Skeletal muscle cell (primary cell): Measurements from ENCODE around the gene TMPRSS9.
"Not testable (repeated sequence)": the region's sequence is repeated elsewhere in the genome, so short reads cannot be mapped to it uniquely, and the experiment has no call there.

Experiments used
- DNase-seq: peaks from one replicate; pipeline ENCODE4 v3.0.0-alpha.2; 2010; ENCODE audit warnings: low read depth
- H3K4me3 ChIP-seq: 2 replicates; pipeline ENCODE4 v1.5.1; 2011; ENCODE audit warnings: low read depth, mild to moderate bottlenecking, control low read depth, low read length, moderate library complexity

TMPRSS9 gene

DNA sequence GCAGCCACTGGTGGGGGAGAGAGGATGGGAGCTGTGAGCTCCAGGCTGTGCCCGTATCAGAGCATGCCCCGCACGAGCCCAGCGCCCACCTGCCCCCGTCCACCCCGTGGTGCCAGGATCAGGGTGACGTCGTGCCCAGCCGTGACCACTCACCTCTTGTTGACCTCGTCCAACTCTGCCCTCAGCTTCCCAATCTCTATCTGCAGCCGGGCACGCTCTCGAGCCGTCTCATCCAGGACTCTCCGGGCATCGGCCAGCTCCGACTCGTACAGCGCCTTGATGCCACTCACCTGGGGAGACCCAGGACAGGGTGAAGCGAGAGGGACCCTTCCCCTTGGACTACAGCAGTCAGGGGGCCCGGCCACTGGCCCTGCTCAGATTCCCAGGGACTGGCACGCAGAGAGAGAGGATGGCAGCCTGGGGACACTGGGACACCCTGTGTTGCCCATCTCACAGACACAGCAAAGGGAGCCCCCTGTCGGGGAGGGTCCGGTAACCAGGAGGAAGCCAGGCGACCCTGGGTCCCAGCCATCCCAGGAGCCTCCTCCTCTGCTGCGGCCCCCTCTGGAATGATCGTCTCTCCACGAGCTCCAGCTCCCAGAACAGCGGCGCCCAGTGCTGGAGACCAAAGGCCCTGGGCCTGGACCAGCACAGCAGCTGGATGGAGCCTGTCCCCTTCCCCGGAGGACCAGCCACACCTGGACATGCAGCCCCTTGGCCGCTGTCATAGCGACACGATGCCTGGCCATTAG, 84.4 kb downstream of the TMPRSS9 start:
- DNase-seq, result no peak
- H3K4me3 ChIP-seq, result no peak overlapping the region

DNA sequence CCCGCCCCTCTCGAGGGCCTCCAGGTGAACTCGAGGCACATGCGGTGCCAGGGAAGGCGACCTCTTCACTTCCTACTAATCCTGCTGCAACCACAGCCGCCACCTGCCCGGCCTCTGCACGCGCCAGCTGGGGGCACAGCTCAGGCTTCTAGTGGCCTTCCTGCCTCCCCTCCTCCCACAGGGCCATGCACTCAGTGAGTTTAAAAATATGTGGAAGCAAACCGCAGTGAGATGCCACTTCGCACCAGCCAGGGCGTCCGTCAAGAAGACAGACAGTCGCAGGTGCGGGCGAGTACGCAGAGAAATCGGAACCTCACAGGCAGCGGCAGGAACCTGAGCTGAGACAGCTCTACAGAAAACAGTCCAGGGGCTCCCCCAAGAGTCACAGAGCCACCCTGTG, 86.3 kb downstream of the TMPRSS9 start:
- H3K4me3 ChIP-seq, result no peak overlapping the region
- peak; percentile 52 for DNase-seq

- H3K4me3 ChIP-seq, result no peak overlapping the region
- no peak for DNase-seq
Observed at GRCh38 chr19:2449019-2449418, 89.0 kb downstream of the TMPRSS9 start.

DNA sequence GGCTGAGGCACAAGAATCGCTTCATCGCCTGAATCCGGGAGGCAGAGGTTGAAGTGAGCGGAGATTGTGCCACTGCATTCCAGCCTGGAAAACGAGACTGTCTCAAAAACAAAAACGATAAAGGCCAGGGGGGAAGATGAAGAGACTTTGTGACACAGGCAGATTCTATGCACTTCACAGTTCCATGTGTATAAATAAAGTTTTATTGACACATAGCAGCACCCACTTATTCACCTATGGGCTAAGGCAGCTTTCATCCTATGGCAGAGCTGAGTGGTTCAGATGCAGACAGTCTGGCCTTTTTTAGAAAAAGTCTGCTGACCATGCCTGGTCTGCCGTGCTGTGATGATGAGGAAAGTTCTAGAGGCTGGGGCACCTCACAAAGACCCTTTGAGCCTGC, 91.1 kb downstream of the TMPRSS9 start:
- H3K4me3 ChIP-seq, result no peak overlapping the region
- DNase-seq, result no peak

DNA sequence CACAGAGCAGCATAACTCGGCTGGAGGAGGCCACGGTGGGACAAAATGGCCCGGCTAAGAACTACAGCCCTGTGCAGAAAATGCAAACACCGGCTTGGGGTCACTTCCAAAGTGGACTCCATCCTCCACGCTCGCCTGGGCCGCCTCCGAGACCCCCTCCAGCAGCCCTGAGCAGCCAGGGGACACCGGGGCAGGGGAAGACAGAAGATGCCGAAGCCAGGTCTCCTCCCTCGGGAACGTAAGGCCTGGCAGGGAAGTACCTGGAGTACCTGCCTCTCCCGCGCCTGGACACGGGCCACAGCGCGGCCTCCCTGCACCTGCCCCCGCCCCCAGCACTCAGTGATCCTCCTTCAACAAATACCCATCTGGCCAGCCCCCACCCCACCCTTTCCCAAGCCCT, 91.7 kb downstream of the TMPRSS9 start:
- DNase-seq, result no peak
- no peak overlapping the region for H3K4me3 ChIP-seq

- no peak for DNase-seq
- H3K4me3 ChIP-seq, result no peak overlapping the region
Observed at GRCh38 chr19:2453431-2454025, 93.5 kb downstream of the TMPRSS9 start.

DNA sequence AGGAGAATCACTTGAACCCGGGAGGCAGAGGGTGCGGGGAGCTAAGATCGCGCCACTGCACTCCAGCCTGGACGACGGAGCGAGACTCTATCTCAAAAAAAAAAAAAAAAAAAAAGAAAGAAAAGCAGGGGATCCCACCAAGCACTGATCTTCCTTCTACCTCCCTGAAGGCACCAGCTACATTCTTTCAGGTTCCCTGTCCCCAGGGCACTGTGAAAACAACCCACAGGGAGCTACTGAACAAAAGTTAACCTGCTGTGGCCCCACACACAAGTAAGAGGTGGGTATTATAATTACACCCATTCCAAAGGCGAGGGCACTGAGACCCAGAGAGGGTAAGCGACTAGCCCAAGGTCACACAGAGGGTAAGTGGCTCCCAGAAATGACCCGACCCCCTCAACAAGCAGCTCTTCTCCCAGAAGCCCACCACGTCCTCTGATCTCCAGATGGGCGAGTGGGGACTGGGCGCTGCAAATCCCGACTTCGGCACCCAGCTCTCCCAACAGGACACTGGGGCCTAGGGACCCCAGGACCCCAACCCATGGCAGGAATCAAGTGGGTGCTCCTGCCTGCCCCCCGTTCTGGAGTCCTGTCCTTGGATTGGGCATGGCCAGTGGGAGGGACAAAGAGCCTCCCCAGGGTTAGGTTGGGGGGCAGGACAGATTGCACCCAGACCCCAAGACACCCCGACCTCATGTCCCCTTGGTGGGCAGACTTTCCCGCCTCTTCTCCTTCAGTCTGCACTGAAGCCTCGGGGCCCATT, 94.3 kb downstream of the TMPRSS9 start:
- DNase-seq, result no peak
- no peak overlapping the region for H3K4me3 ChIP-seq

GRCh38 chr19:2454962-2455850, 95.1 kb downstream of the TMPRSS9 start:
- peak overlapping the region; percentile 98 for H3K4me3 ChIP-seq
- DNase-seq, result no peak

GRCh38 chr19:2455851-2456570, 95.9 kb downstream of the TMPRSS9 start:
- H3K4me3 ChIP-seq, result peak overlapping the region; percentile 98
- no peak for DNase-seq

- no peak for DNase-seq
Observed at GRCh38 chr19:2457394-2458037, 97.5 kb downstream of the TMPRSS9 start.

GRCh38 chr19:2458054-2458453, 98.0 kb downstream of the TMPRSS9 start:
- DNase-seq, result no peak

More at GRCh38 chr19:2457394-2458037, 97.5 kb downstream of the TMPRSS9 start:
- H3K4me3 ChIP-seq, result peak overlapping the region; percentile 41

DNA sequence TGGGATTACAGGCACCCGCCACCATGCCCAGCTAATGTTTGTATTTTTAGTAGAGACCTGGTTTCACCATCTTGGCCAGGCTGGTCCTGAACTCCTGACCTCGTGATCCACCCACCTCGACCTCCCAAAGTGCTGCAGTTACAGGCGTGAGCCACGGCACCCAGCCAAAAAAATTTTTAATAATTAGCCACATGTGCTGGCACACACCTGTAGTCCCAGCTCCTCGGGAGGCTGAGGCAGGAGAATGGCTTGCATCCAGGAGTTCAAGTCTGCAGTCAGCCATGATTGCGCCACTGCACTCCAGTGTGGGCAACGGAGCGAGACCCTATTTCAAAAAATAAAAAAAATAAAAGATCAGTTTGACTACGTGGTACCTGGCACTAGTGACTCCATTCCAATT, 98.7 kb downstream of the TMPRSS9 start:
- not testable (repeated sequence) for DNase-seq, H3K4me3 ChIP-seq

More at GRCh38 chr19:2458054-2458453, 98.0 kb downstream of the TMPRSS9 start:
- no peak overlapping the region for H3K4me3 ChIP-seq

DNA sequence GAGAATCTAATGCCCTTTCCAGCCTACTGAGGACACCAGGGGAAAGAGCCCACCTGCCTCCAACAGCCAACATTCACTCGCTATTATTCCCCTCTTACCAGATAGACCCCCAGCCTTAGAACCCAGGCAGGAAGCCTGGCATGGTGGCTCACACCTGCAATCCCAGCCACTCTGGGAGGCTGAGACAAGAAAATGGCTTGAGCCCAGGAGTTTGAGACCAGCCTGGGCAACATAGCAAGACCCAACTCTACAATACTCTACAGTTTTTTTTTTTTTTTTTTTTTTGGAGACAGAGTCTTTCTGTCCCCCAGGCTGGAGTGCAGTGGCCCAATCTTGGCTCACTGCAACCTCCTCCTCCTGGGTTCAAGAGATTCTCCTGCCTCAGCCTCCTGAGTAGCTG, 100.2 kb downstream of the TMPRSS9 start:
- H3K4me3 ChIP-seq, result no peak overlapping the region

DNA sequence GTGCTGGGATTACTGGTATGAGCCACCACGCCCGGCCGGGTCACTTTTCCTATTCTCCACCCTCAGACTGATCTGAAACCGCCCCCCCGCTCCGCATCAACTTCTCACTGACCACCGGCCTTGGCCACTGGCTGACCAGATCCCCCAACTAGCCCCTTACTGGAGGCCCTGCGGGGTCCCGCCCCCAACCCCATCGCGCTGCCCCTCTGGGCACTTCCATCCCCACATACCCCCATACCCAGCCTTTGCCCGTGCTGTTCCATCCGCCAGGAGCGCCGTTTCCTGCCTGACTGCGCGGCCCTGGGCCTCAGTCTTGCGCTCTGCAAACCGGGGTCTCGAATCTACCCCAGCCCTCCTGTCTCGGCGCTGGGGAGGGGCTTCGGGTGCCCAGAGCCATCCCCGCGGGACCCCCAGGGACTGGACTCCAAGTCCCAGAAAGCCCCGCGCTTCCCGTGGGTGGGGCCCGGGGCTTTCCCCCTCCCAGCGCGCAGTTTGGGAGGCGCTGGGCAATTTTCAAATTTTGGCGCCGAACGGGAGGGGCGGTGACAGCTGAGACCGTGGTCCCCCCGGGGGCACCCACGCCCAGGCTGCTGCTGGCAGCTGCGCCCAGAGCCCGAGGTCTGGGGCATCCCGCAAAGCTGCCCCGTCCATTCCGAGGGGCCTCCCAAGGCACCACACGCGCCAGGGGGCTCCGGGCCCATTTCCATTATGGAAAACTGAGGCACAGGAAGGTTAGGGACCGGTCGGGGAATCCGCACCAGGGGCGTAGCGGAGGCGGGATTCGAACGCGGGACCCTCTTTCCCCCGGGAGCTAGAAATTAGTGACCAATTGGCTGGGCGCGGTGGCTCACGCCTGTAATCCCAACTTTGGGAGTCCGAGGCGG, 101.9 kb downstream of the TMPRSS9 start:
- no peak for DNase-seq
- H3K4me3 ChIP-seq, result peak overlapping the region; percentile 68

More for the DNA sequence above, 100.2 kb downstream of the TMPRSS9 start:
- no peak for DNase-seq

GRCh38 chr19:2462635-2463421, 102.8 kb downstream of the TMPRSS9 start:
- H3K4me3 ChIP-seq, result peak overlapping the region; percentile 68
- DNase-seq, result peak; percentile 80

DNA sequence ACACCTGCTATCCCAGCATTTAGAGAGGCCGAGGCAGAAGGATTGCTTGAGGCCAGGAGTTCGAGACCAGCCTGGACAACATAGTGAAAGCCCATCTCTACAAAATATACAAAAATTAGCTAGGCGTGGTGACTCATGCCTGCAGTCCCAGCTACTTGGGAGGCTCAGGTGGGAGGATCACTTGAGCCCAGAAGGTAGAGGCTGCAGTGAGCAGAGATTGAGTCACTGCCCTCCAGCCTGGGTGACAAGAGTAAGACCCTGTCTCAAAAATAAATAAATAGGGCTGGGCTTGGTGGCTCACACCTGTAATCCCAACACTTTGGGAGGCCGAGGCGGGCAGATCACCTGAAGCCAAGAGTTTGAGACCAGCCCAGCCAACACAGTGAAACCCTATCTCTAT, 103.6 kb downstream of the TMPRSS9 start:
- not testable (repeated sequence) for H3K4me3 ChIP-seq, DNase-seq

DNA sequence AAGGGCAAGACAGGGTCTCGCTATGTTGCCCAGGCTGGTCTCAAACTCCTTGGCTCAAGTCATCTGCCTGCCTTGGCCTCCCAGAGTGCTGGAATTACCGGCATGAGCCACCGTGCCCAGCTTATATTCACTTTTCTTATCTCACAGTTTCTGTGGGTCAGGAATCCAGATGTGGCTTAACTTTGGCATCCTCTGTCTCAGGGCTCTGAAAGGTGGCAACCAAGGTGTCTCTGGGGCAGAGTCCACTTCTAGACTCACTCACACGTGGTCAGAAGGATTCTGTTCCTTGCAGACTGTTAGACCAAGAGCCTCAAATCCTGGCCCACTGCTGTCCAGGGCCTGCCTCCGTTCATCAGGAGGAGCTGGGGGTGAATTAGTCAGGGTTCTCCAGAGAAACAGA, 104.3 kb downstream of the TMPRSS9 start:
- no peak overlapping the region for H3K4me3 ChIP-seq
- no peak for DNase-seq
